Measurements from ENCODE around the gene TBC1D1. TPM values are rescaled to one million over a fixed set of nuclear protein-coding genes. Genes with fewer than 3 reads are reported as not detected.
"Not testable (repeated sequence)": the region's sequence is repeated elsewhere in the genome, so short reads cannot be mapped to it uniquely, and the experiment has no call there.

Gene TBC1D1
- polyA plus RNA-seq, 1 donor (not counting 4 experiments of a cell fraction or from before 2014, with no cell fraction given): 32.5 TPM

DNA sequence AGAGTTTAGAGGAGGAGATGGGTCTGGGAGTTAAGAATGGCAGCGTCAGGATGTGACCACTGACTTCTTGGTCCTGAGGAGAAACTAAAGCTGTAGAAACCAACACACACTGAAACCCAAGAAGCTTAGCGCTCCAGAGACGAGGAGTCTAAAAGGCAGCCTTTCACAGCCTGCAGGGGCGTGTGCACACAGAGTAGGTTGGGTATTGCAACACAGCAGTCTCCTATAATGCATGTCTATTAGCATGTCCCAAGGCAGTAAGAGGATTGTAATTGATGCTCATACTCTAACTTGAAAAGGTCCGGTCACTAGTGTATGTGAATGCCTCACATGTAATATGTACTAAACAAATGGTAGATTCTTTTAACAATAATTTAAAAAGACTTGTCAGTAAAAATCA, 126.7 kb downstream of the TBC1D1 start:
- H3K4me2 ChIP-seq (ENCODE audit: control insufficient read depth, extremely low read depth, insufficient read depth, low read depth, low read length): no peak overlapping the region
- H3K9me1 ChIP-seq (ENCODE audit: control insufficient read depth, extremely low read depth, insufficient read depth, low read length): peaks cover 5% of the 10 kb centered on the region
- H3K4me3 ChIP-seq (ENCODE audit: control insufficient read depth in 2 of 3, extremely low read depth in 1 of 3, insufficient read depth in 2 of 3, low read depth in 1 of 3, low read length in 3 of 3): no peak overlapping the region
- dilution Hi-C loops (cut with MboI; ENCODE audit: extremely low pct_ligation_motif_present, low sequenced_read_pairs): no loop called here
- TF ChIP-seq, protein P1, sequence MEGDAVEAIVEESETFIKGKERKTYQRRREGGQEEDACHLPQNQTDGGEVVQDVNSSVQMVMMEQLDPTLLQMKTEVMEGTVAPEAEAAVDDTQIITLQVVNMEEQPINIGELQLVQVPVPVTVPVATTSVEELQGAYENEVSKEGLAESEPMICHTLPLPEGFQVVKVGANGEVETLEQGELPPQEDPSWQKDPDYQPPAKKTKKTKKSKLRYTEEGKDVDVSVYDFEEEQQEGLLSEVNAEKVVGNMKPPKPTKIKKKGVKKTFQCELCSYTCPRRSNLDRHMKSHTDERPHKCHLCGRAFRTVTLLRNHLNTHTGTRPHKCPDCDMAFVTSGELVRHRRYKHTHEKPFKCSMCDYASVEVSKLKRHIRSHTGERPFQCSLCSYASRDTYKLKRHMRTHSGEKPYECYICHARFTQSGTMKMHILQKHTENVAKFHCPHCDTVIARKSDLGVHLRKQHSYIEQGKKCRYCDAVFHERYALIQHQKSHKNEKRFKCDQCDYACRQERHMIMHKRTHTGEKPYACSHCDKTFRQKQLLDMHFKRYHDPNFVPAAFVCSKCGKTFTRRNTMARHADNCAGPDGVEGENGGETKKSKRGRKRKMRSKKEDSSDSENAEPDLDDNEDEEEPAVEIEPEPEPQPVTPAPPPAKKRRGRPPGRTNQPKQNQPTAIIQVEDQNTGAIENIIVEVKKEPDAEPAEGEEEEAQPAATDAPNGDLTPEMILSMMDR (optimal IDR thresholded peaks at IDR 0.05 in 1 of 3, IDR thresholded peaks at IDR 0.05 in 1 of 3, conservative IDR thresholded peaks at IDR 0.05 in 1 of 3; ENCODE audit: extremely low read depth in 1 of 3, insufficient read depth in 2 of 3, low read length in 3 of 3): no peak
- TF ChIP-seq EZH2 (IDR thresholded peaks at IDR 0.05; ENCODE audit: low read length): no peak
- H3K9me3 ChIP-seq (ENCODE audit: control insufficient read depth, low read depth, low read length): no peaks in the 10 kb centered on the region
- H3K4me1 ChIP-seq (ENCODE audit: control insufficient read depth, extremely low read depth, insufficient read depth, low read length): no peaks in the 10 kb centered on the region
- H3K79me2 ChIP-seq (ENCODE audit: control insufficient read depth, insufficient read depth, low read length): no peaks in the 10 kb centered on the region
- H3K36me3 ChIP-seq (ENCODE audit: control insufficient read depth in 2 of 2, extremely low read depth in 1 of 2, insufficient read depth in 2 of 2, low read length in 2 of 2): peaks cover 4 to 5% of the 10 kb centered on the region in 2 experiments
- DNase-seq (ENCODE audit: low read depth, low spot score) (no peak), FAIRE-seq (no peak)
- no peaks in the 10 kb centered on the region for H4K20me1 ChIP-seq (ENCODE audit: control insufficient read depth, extremely low read depth, insufficient read depth, low read length)
- no peak overlapping the region for H3K27ac ChIP-seq (ENCODE audit: control insufficient read depth, insufficient read depth, low read length)
- no peak overlapping the region for H3K9ac ChIP-seq (ENCODE audit: control insufficient read depth, extremely low read depth, insufficient read depth, low read length)
- H3K27me3 ChIP-seq (ENCODE audit: control insufficient read depth, extremely low read depth, insufficient read depth, low read length): no peaks in the 10 kb centered on the region
- no peak overlapping the region for H2AFZ ChIP-seq (ENCODE audit: control insufficient read depth, low read length)

DNA sequence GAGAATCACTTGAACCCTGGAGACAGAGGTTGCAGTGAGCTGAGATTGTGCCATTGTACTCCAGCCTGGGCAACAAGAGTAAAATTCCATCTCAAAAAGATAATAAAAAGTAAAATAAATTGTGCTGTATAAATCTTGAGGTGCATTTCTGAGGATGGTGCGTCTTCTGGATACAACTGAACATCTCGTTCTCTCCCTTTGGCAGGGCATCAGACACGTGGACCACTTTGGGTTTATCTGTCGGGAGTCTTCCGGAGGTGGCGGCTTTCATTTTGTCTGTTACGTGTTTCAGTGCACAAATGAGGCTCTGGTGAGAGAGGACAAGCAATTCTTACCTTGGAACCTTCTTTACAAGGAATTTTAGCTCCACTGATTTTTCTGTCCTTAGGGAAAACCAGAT, 129.5 kb downstream of the TBC1D1 start:
- H3K4me2 ChIP-seq (ENCODE audit: control insufficient read depth, extremely low read depth, insufficient read depth, low read depth, low read length): no peak overlapping the region
- no peaks in the 10 kb centered on the region for H3K4me1 ChIP-seq (ENCODE audit: control insufficient read depth, extremely low read depth, insufficient read depth, low read length)
- TF ChIP-seq, protein P1 (optimal IDR thresholded peaks at IDR 0.05 in 1 of 3, IDR thresholded peaks at IDR 0.05 in 1 of 3, conservative IDR thresholded peaks at IDR 0.05 in 1 of 3; ENCODE audit: extremely low read depth in 1 of 3, insufficient read depth in 2 of 3, low read length in 3 of 3): no peak
- TF ChIP-seq EZH2 (IDR thresholded peaks at IDR 0.05; ENCODE audit: low read length): no peak
- H2AFZ ChIP-seq (ENCODE audit: control insufficient read depth, low read length): no peak overlapping the region
- no peaks in the 10 kb centered on the region for H4K20me1 ChIP-seq (ENCODE audit: control insufficient read depth, extremely low read depth, insufficient read depth, low read length)
- no peak overlapping the region for H3K4me3 ChIP-seq (ENCODE audit: control insufficient read depth in 2 of 3, extremely low read depth in 1 of 3, insufficient read depth in 2 of 3, low read depth in 1 of 3, low read length in 3 of 3)
- no peak overlapping the region for H3K27ac ChIP-seq (ENCODE audit: control insufficient read depth, insufficient read depth, low read length)
- H3K9me3 ChIP-seq (ENCODE audit: control insufficient read depth, low read depth, low read length): no peaks in the 10 kb centered on the region
- no peaks in the 10 kb centered on the region for H3K79me2 ChIP-seq (ENCODE audit: control insufficient read depth, insufficient read depth, low read length)
- peaks cover 2 to 7% of the 10 kb centered on the region in 2 experiments for H3K36me3 ChIP-seq (ENCODE audit: control insufficient read depth in 2 of 2, extremely low read depth in 1 of 2, insufficient read depth in 2 of 2, low read length in 2 of 2)
- H3K9ac ChIP-seq (ENCODE audit: control insufficient read depth, extremely low read depth, insufficient read depth, low read length): no peak overlapping the region
- DNase-seq (ENCODE audit: low read depth, low spot score) (no peak), FAIRE-seq (no peak)
- H3K27me3 ChIP-seq (ENCODE audit: control insufficient read depth, extremely low read depth, insufficient read depth, low read length): no peaks in the 10 kb centered on the region
- no peaks in the 10 kb centered on the region for H3K9me1 ChIP-seq (ENCODE audit: control insufficient read depth, extremely low read depth, insufficient read depth, low read length)
- dilution Hi-C loops (cut with MboI; ENCODE audit: extremely low pct_ligation_motif_present, low sequenced_read_pairs): no loop called here

- H3K9me1 ChIP-seq (ENCODE audit: control insufficient read depth, extremely low read depth, insufficient read depth, low read length); H3K4me1 ChIP-seq (ENCODE audit: control insufficient read depth, extremely low read depth, insufficient read depth, low read length); H2AFZ ChIP-seq (ENCODE audit: control insufficient read depth, low read length); H4K20me1 ChIP-seq (ENCODE audit: control insufficient read depth, extremely low read depth, insufficient read depth, low read length); DNase-seq (ENCODE audit: low read depth, low spot score); H3K27me3 ChIP-seq (ENCODE audit: control insufficient read depth, extremely low read depth, insufficient read depth, low read length); H3K27ac ChIP-seq (ENCODE audit: control insufficient read depth, insufficient read depth, low read length); dilution Hi-C loops (cut with MboI; ENCODE audit: extremely low pct_ligation_motif_present, low sequenced_read_pairs); H3K36me3 ChIP-seq (ENCODE audit: control insufficient read depth in 2 of 2, extremely low read depth in 1 of 2, insufficient read depth in 2 of 2, low read length in 2 of 2); FAIRE-seq; H3K9me3 ChIP-seq (ENCODE audit: control insufficient read depth, low read depth, low read length); H3K4me2 ChIP-seq (ENCODE audit: control insufficient read depth, extremely low read depth, insufficient read depth, low read depth, low read length); H3K79me2 ChIP-seq (ENCODE audit: control insufficient read depth, insufficient read depth, low read length); H3K9ac ChIP-seq (ENCODE audit: control insufficient read depth, extremely low read depth, insufficient read depth, low read length); H3K4me3 ChIP-seq (ENCODE audit: control insufficient read depth in 2 of 3, extremely low read depth in 1 of 3, insufficient read depth in 2 of 3, low read depth in 1 of 3, low read length in 3 of 3): not testable (repeated sequence)
Measured at GRCh38 chr4:38020961-38021360, 130.1 kb downstream of the TBC1D1 start.

Data from keratinocyte (primary cell).